Thyroid gland (tissue), 4 donors: ENCODE data around the gene STAG1. TPM values are rescaled to one million over a fixed set of nuclear protein-coding genes. Genes with fewer than 3 reads are reported as not detected.

Experiments used
- DNase-seq, 2 donors: peaks; one replicate each; pipeline ENCODE4 v3.0.0-alpha.2; 2019
- H3K27ac ChIP-seq, 3 donors: fragments of 200-600 bp; sonication (generic); 1 replicate in 2 of 3; 2 replicates in 1 of 3; pipeline ENCODE4 v1.5.1; 2016 to 2019; ENCODE audit warnings: mild to moderate bottlenecking in 1 of 3, moderate library complexity in 1 of 3
- H3K27me3 ChIP-seq: fragments of 200-600 bp; sonication (generic); one replicate; pipeline ENCODE4 v1.5.1; 2019
- H3K36me3 ChIP-seq, 2 donors: fragments of 200-600 bp; sonication (generic); one replicate each; pipeline ENCODE4 v1.5.1; 2016 to 2019
- H3K4me1 ChIP-seq, 2 donors: fragments of 200-600 bp; sonication (generic); one replicate each; pipeline ENCODE4 v1.5.1; 2017 to 2019
- H3K4me3 ChIP-seq, 3 donors: fragments of 200-600 bp; sonication (generic); replicated peaks in 1 of 3; 1 replicate in 2 of 3; 2 replicates in 1 of 3; pipeline ENCODE4 v1.5.1; 2016; ENCODE audit warnings: mild to moderate bottlenecking in 1 of 3
- H3K9me3 ChIP-seq: fragments of 200-600 bp; sonication (generic); one replicate; pipeline ENCODE4 v1.5.1; 2017
- POLR2A ChIP-seq, 2 donors: fragments of 450-650 bp; IDR thresholded peaks; one replicate each; pipeline ENCODE4 v1.6.1; 2017; ENCODE audit warnings: antibody characterized with exemption in 2 of 2, mild to moderate bottlenecking in 2 of 2, moderate library complexity in 1 of 2
- WGBS, 2 donors: methylation state at CpG; one replicate each; pipeline ENCODE4 v1.1.5; 2017; 5-methylcytosine and 5-hydroxymethylcytosine counted together
- intact Hi-C: fragments of 100-400 bp; cut with DNase I; formaldehyde crosslinking; loops from one replicate; pipeline ENCODE4 v1.15.1; 2023
- total RNA-seq, 4 donors: library from RNA; depleted of rRNA; stranded (reverse); fragments of >200 nt; gene quantifications; one replicate each; pipeline ENCODE4 v1.2.3, GENCODE V29; 2016
- TF ChIP-seq, protein P1 (sequence below), 6 experiments: fragments of 200-600 bp in 3 of 6; fragments of 450-650 bp in 3 of 6; sonication (generic) in 3 of 6; IDR thresholded peaks; one replicate each; pipeline ENCODE4 v1.5.1; 2016 to 2019; ENCODE audit warnings: antibody characterized with exemption in 6 of 6, mild to moderate bottlenecking in 2 of 6, inconsistent platforms in 1 of 6, moderate library complexity in 1 of 6

The STAG1 gene
- total RNA-seq, 4 donors from 2014 or later, result 50.5 to 68.8 (median 54.4) TPM

DNA sequence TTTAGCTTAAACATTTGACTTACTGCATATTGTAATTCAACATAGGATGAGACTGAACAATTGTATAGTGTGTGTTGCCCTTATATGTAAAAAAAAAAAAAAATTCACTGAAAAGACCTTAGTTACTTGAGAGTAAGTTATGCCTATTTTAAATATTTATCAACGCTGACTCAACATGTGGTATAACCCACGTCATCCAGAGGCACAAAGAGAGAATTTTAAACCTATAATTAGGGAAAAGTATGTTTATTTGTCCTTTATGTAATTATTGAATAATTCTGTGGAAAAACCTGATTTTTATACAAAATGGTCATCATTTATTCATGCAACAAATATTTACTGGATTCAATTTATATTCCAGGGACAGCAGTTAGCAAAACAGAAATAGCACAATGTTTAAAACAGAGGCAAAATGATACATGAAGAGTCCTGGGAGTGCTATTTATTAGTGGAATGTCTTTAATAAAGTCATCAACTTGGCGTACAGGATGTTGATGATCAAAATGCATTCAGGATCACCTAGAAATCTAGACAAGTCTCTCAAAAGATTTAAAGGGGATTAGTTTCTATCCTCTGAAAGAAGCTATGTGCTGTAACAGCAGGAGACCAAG lies 278.4 kb downstream of the STAG1 start:
- no peaks in the 10 kb centered on the region for H3K9me3 ChIP-seq
- H3K4me1 ChIP-seq, result no peaks in the 10 kb centered on the region
- no peak for DNase-seq
- 97 to 98% methylated on average over 3 of the region's 3 CpGs for WGBS, 2 donors
- TF ChIP-seq, protein P1, sequence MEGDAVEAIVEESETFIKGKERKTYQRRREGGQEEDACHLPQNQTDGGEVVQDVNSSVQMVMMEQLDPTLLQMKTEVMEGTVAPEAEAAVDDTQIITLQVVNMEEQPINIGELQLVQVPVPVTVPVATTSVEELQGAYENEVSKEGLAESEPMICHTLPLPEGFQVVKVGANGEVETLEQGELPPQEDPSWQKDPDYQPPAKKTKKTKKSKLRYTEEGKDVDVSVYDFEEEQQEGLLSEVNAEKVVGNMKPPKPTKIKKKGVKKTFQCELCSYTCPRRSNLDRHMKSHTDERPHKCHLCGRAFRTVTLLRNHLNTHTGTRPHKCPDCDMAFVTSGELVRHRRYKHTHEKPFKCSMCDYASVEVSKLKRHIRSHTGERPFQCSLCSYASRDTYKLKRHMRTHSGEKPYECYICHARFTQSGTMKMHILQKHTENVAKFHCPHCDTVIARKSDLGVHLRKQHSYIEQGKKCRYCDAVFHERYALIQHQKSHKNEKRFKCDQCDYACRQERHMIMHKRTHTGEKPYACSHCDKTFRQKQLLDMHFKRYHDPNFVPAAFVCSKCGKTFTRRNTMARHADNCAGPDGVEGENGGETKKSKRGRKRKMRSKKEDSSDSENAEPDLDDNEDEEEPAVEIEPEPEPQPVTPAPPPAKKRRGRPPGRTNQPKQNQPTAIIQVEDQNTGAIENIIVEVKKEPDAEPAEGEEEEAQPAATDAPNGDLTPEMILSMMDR (IDR thresholded peaks at IDR 0.05), result no peak
- no peak for TF ChIP-seq POLR2A (IDR thresholded peaks at IDR 0.05)
- H3K27ac ChIP-seq, result no peak overlapping the region
- no peak overlapping the region for H3K4me3 ChIP-seq
- intact Hi-C loops, result no loop called here
- H3K27me3 ChIP-seq, result no peaks in the 10 kb centered on the region
- no peaks in the 10 kb centered on the region for H3K36me3 ChIP-seq

DNA sequence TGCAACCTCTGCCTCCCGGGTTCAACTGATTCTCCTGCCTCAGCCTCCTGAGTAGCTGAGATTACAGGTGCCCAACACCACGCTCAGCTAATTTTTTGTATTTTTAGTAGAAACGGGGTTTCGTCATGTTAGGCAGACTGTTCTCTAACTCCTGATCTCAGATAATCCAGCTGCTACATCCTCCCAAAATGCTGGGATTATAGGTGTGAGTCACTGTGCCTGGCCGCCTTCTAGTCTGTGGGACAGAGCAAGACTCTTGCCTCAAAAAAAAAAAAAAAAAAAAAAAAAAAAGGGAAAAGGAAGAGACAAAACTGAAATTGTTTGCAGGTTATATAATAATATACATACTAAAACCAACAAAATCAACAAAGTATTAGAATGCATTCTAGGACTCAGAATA lies 286.9 kb downstream of the STAG1 start:
- Histone ChIP-seq H3K36me3 (no peaks in the 10 kb centered on the region), H3K4me3 (no peak overlapping the region), H3K4me1 (peaks cover 0 to 2% of the 10 kb centered on the region in 2 donors), H3K27ac (no peak overlapping the region), H3K9me3 (no peaks in the 10 kb centered on the region), H3K27me3 (no peaks in the 10 kb centered on the region)
- TF ChIP-seq, protein P1 (IDR thresholded peaks at IDR 0.05), result no peak
- no peak for TF ChIP-seq POLR2A (IDR thresholded peaks at IDR 0.05)
- WGBS, 2 donors, result 96 to 98% methylated on average over 5 of the region's 5 CpGs
- no peak for DNase-seq
- intact Hi-C loops, result no loop called here

GRCh38 chr3:136464502-136464901 lies 287.7 kb downstream of the STAG1 start:
- 74 to 81% methylated on average over 2 of the region's 2 CpGs for WGBS, 2 donors
- no peak overlapping the region for H3K4me3 ChIP-seq
- no peaks in the 10 kb centered on the region for H3K36me3 ChIP-seq
- DNase-seq, result no peak
- intact Hi-C loops, result no loop called here
- H3K27ac ChIP-seq, result no peak overlapping the region
- no peaks in the 10 kb centered on the region for H3K27me3 ChIP-seq
- TF ChIP-seq POLR2A (IDR thresholded peaks at IDR 0.05), result no peak
- TF ChIP-seq, protein P1 (IDR thresholded peaks at IDR 0.05), result no peak
- peaks cover 0 to 2% of the 10 kb centered on the region in 2 donors for H3K4me1 ChIP-seq
- no peaks in the 10 kb centered on the region for H3K9me3 ChIP-seq

DNA sequence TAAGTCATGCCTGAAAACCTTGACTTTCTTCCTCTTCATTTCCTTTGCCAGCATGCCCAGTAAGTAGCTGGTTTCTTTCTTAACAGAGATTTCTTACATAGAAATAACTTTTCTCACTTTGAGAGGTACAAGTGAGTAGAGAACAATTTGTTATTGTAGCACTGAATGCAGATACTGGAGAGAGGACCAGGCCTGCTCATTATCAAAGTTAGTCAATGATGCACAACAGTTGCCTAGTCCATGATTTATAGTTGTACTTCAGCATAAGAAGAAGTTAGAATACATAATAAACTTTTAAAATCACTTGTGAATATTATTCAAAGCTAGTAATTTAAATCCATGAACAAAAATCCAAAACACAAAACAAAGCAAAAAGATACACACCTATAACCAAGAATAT lies 289.0 kb downstream of the STAG1 start:
- Histone ChIP-seq H3K9me3 (no peaks in the 10 kb centered on the region), H3K36me3 (no peaks in the 10 kb centered on the region), H3K27ac (no peak overlapping the region), H3K4me1 (peaks cover 0 to 2% of the 10 kb centered on the region in 2 donors), H3K4me3 (no peak overlapping the region), H3K27me3 (no peaks in the 10 kb centered on the region)
- TF ChIP-seq POLR2A (IDR thresholded peaks at IDR 0.05), result no peak
- TF ChIP-seq, protein P1 (IDR thresholded peaks at IDR 0.05), result no peak
- no peak for DNase-seq
- intact Hi-C loops, result no loop called here

DNA sequence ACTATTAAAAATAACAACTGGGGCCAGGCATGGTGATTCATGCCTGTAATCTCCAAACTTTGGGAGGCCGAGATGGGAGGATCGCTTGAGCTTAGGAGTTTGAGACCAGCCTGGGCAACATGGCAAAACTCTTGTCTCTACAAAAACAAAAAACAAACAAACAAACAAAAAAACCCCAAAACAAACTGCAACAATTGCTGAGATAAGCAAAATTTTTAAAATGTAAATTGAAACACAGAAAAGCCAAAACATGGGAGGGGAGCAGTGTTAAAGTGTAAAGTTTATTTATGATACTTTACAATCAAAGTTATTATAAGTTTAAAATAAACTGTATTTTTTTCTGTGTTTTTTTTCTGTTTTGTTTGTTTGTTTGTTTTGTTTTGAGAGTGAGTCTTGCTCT lies 294.4 kb downstream of the STAG1 start:
- peaks cover 4 to 6% of the 10 kb centered on the region in 2 donors for H3K36me3 ChIP-seq
- WGBS, 2 donors, result 91 to 99% methylated on average over 2 of the region's 2 CpGs
- no peak overlapping the region for H3K4me3 ChIP-seq
- intact Hi-C loops, result no loop called here
- H3K9me3 ChIP-seq, result no peaks in the 10 kb centered on the region
- DNase-seq, result no peak
- TF ChIP-seq, protein P1 (IDR thresholded peaks at IDR 0.05), result no peak
- TF ChIP-seq POLR2A (IDR thresholded peaks at IDR 0.05), result no peak
- H3K27me3 ChIP-seq, result no peaks in the 10 kb centered on the region
- no peak overlapping the region for H3K27ac ChIP-seq
- H3K4me1 ChIP-seq, result no peaks in the 10 kb centered on the region
